K562 (cell line): ENCODE measurements around the gene PTOV1. TPM values are rescaled to one million over a fixed set of nuclear protein-coding genes. Genes with fewer than 3 reads are reported as not detected.

Experiments
- ATF1 ChIP-seq, 2 experiments: fragments of 450-650 bp in 1 of 2; IDR thresholded peaks; 2 replicates each; pipeline ENCODE4 v1.6.1; 2016; ENCODE audit warnings: missing compliant biosample characterization in 1 of 2, missing genetic modification characterization in 1 of 2
- CC2D1A ChIP-seq: fragments of 450-650 bp; IDR thresholded peaks from 2 replicates; pipeline ENCODE4 v1.6.1; 2017; ENCODE audit warnings: mild to moderate bottlenecking
- CHD2 ChIP-seq: IDR thresholded peaks from 2 replicates; pipeline ENCODE4 v1.6.1; 2011; ENCODE audit warnings: low read depth, low read length
- CUX1 ChIP-seq: fragments of 200-800 bp; sonication (Bioruptor generic); IDR thresholded peaks from 2 replicates; pipeline ENCODE4 v1.6.1; 2016; ENCODE audit warnings: missing genetic modification characterization, missing compliant biosample characterization
- FOXJ3 ChIP-seq: sonication (generic); formaldehyde crosslinking; IDR thresholded peaks from 2 replicates; pipeline ENCODE4 v1.4.0; 2020; ENCODE audit warnings: mild to moderate bottlenecking, missing genetic modification reagents
- UBTF ChIP-seq, 2 experiments: IDR thresholded peaks; 2 replicates each; pipeline ENCODE4 v1.6.1; 2012; ENCODE audit warnings: improper control_type of control experiment in 2 of 2, low read depth in 2 of 2, low read length in 2 of 2, borderline replicate concordance in 1 of 2
- ZNF512 ChIP-seq: IDR thresholded peaks from 2 replicates; pipeline ENCODE4 v1.6.1; 2016; ENCODE audit warnings: missing genetic modification characterization, missing compliant biosample characterization
- ZNF518B ChIP-seq: fragments of 250-450 bp; sonication (Bioruptor Pico); IDR thresholded peaks from 2 replicates; pipeline ENCODE4 v1.5.0; 2021; ENCODE audit warnings: mild to moderate bottlenecking, moderate library complexity
- ZNF561 ChIP-seq: fragments of 450-650 bp; formaldehyde crosslinking; conservative IDR thresholded peaks from 2 replicates; pipeline ENCODE4 v1.4.0; 2020; ENCODE audit warnings: mild to moderate bottlenecking, moderate library complexity
- polyA plus RNA-seq, 8 experiments: library from polyadenylated mRNA; depleted of rRNA in 4 of 8; stranded (reverse) in 5 of 8; unstranded in 3 of 8; fragments of >200 nt; fragmentation: Nextera tagmentation in 2 of 8; fragmentation: Illumina TruSeq in 1 of 8; extraction: Ambion mirVana in 2 of 8; extraction: Trizol in 1 of 8; gene quantifications; 2 replicates each; pipeline versions ENCODE4 v1.2.1 to v1.2.3, GENCODE V29; 2011 to 2014; ENCODE audit warnings: inconsistent platforms in 1 of 8, missing spikeins in 1 of 8
- total RNA-seq, 7 experiments: library from RNA; depleted of rRNA in 6 of 7; stranded (reverse); fragments of >200 nt in 6 of 7; fragmentation: Illumina TruSeq in 2 of 7; extraction: Trizol in 2 of 7; gene quantifications; 2 replicates each; pipeline versions ENCODE4 v1.2.1 to v1.2.3, GENCODE V29; 2011 to 2021; ENCODE audit warnings: low replicate concordance in 1 of 7

The PTOV1 gene
- total and polyA plus RNA-seq, 9 of the 15 experiments (the other 6 are each of a cell fraction or from before 2014, with no cell fraction given): 4.9 to 169 (median 43.5) TPM

GRCh38 chr19:49814010-49814409 lies 36.9 kb upstream of the PTOV1 start (continued):
- TF ChIP-seq CUX1 (CRISPR knock-in tag) (no peak), CC2D1A (no peak), CHD2 (no peak), FOXJ3 (CRISPR knock-in tag) (no peak), ZNF561 (CRISPR knock-in tag) (no peak), ZNF512 (peak; percentile 76), UBTF (IDR thresholded peaks at IDR 0.05; ENCODE audit: borderline replicate concordance in 1 of 2, low read depth in 2 of 2, low read length in 2 of 2) (no peak), ATF1 (CRISPR knock-in tag; IDR thresholded peaks at IDR 0.05) (no peak), ATF1 (tag; IDR thresholded peaks at IDR 0.05) (no peak), ZNF518B (no peak)
